ENCODE results near the gene TBL1X.

The TBL1X gene

GRCh38 chrX:9659571-9660195 lies 194.8 kb downstream of the TBL1X start:
- no peak for DNase-seq (ENCODE audit: low read depth in 1 of 2, low spot score in 1 of 2)

GRCh38 chrX:9662148-9662547 lies 197.3 kb downstream of the TBL1X start:
- DNase-seq (ENCODE audit: low read depth in 1 of 2, low spot score in 1 of 2), result no peak

GRCh38 chrX:9663216-9663615 lies 198.4 kb downstream of the TBL1X start:
- no peak for DNase-seq (ENCODE audit: low read depth in 1 of 2, low spot score in 1 of 2)

GRCh38 chrX:9664224-9664623 lies 199.4 kb downstream of the TBL1X start:
- DNase-seq (ENCODE audit: low read depth in 1 of 2, low spot score in 1 of 2), result no peak

- DNase-seq (ENCODE audit: low read depth in 1 of 2, low spot score in 1 of 2), result no peak
Observed at GRCh38 chrX:9665113-9665512, 200.3 kb downstream of the TBL1X start.

GRCh38 chrX:9668537-9668936 lies 203.7 kb downstream of the TBL1X start:
- DNase-seq (ENCODE audit: low read depth in 1 of 2, low spot score in 1 of 2), result no peak

GRCh38 chrX:9670136-9670814 lies 205.4 kb downstream of the TBL1X start:
- no peak for DNase-seq (ENCODE audit: low read depth in 1 of 2, low spot score in 1 of 2)

- no peak for DNase-seq (ENCODE audit: low read depth in 1 of 2, low spot score in 1 of 2)
Observed at GRCh38 chrX:9671998-9672397, 207.1 kb downstream of the TBL1X start.

- no peak for DNase-seq (ENCODE audit: low read depth in 1 of 2, low spot score in 1 of 2)
Observed at GRCh38 chrX:9676306-9676705, 211.4 kb downstream of the TBL1X start.

- DNase-seq (ENCODE audit: low read depth in 1 of 2, low spot score in 1 of 2), result no peak
Observed at GRCh38 chrX:9676738-9677097, 211.9 kb downstream of the TBL1X start.

- DNase-seq (ENCODE audit: low read depth in 1 of 2, low spot score in 1 of 2), result no peak
Observed at GRCh38 chrX:9677098-9677739, 212.4 kb downstream of the TBL1X start.

GRCh38 chrX:9678215-9678965 lies 213.5 kb downstream of the TBL1X start:
- no peak for DNase-seq (ENCODE audit: low read depth in 1 of 2, low spot score in 1 of 2)

- no peak for DNase-seq (ENCODE audit: low read depth in 1 of 2, low spot score in 1 of 2)
Observed at GRCh38 chrX:9681011-9681410, 216.2 kb downstream of the TBL1X start.

- DNase-seq (ENCODE audit: low read depth in 1 of 2, low spot score in 1 of 2), result no peak
Observed at GRCh38 chrX:9681422-9681821, 216.6 kb downstream of the TBL1X start.

GRCh38 chrX:9682456-9682855 lies 217.6 kb downstream of the TBL1X start:
- DNase-seq (ENCODE audit: low read depth in 1 of 2, low spot score in 1 of 2), result no peak

- no peak for DNase-seq (ENCODE audit: low read depth in 1 of 2, low spot score in 1 of 2)
Observed at GRCh38 chrX:9682861-9683260, 218.0 kb downstream of the TBL1X start.

- no peak for DNase-seq (ENCODE audit: low read depth in 1 of 2, low spot score in 1 of 2)
Observed at GRCh38 chrX:9683350-9683749, 218.5 kb downstream of the TBL1X start.

GRCh38 chrX:9687899-9688298 lies 223.0 kb downstream of the TBL1X start:
- no peak for DNase-seq (ENCODE audit: low read depth in 1 of 2, low spot score in 1 of 2)

GRCh38 chrX:9688833-9689232 lies 224.0 kb downstream of the TBL1X start:
- no peak for DNase-seq (ENCODE audit: low read depth in 1 of 2, low spot score in 1 of 2)

- no peak for DNase-seq (ENCODE audit: low read depth in 1 of 2, low spot score in 1 of 2)
Observed at GRCh38 chrX:9690046-9690445, 225.2 kb downstream of the TBL1X start.

GRCh38 chrX:9693307-9694001 lies 228.6 kb downstream of the TBL1X start:
- DNase-seq (ENCODE audit: low read depth in 1 of 2, low spot score in 1 of 2), result no peak
